ENCODE data around the gene GAS7.

The GAS7 gene

GRCh38 chr17:9862220-9862619, 336.2 kb downstream of the GAS7 start:
- TF ChIP-seq, protein P1, sequence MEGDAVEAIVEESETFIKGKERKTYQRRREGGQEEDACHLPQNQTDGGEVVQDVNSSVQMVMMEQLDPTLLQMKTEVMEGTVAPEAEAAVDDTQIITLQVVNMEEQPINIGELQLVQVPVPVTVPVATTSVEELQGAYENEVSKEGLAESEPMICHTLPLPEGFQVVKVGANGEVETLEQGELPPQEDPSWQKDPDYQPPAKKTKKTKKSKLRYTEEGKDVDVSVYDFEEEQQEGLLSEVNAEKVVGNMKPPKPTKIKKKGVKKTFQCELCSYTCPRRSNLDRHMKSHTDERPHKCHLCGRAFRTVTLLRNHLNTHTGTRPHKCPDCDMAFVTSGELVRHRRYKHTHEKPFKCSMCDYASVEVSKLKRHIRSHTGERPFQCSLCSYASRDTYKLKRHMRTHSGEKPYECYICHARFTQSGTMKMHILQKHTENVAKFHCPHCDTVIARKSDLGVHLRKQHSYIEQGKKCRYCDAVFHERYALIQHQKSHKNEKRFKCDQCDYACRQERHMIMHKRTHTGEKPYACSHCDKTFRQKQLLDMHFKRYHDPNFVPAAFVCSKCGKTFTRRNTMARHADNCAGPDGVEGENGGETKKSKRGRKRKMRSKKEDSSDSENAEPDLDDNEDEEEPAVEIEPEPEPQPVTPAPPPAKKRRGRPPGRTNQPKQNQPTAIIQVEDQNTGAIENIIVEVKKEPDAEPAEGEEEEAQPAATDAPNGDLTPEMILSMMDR (IDR thresholded peaks at IDR 0.05): no peak

DNA sequence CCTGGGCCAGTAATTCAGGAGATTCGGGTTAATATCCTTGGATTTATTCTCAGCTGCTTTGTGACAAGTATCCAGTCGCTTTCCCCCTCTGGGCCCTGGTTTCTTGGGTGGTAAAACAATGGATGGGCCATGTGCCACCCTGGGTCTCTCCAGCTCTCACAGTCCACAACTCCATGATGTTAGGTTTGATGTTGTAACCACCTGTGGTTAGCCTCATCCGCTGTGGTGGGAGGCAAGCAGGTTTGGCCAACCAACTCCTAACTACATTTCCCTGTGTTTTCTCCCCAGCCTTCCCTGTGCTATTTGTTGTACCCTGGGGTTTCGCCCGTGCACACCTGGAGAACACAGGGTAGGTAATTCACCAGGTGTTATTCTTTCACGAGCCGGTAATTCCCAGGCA, 337.6 kb downstream of the GAS7 start:
- TF ChIP-seq, protein P1 (IDR thresholded peaks at IDR 0.05): no peak
